ENCODE measurements around the gene OR2M5.

DNA sequence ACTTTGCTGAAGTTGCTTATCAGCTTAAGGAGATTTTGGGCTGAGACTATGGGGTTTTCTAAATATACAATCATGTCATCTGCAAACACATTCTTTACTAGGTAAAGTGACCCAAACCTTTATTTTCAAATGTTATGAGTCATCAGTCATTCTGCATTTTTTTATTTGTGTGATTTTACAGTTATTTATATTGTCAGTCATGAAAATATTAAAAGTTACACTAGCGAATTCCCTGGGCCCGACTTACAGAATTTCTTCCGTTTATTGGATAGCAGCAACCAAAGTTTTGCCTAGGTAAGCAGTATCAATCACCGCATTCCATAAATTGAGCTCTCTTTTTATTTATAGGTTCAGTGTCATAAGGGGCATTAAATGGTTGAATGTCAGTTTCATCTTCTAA is 13.8 kb downstream of the OR2M5 start:
- TF ChIP-seq POLR2A (IDR thresholded peaks at IDR 0.05; ENCODE audit: control extremely low read depth in 1 of 2, low read depth in 2 of 2, low read length in 2 of 2): no peak
- TF ChIP-seq JUND (IDR thresholded peaks at IDR 0.05; ENCODE audit: low read length): no peak
- TF ChIP-seq, protein P1, sequence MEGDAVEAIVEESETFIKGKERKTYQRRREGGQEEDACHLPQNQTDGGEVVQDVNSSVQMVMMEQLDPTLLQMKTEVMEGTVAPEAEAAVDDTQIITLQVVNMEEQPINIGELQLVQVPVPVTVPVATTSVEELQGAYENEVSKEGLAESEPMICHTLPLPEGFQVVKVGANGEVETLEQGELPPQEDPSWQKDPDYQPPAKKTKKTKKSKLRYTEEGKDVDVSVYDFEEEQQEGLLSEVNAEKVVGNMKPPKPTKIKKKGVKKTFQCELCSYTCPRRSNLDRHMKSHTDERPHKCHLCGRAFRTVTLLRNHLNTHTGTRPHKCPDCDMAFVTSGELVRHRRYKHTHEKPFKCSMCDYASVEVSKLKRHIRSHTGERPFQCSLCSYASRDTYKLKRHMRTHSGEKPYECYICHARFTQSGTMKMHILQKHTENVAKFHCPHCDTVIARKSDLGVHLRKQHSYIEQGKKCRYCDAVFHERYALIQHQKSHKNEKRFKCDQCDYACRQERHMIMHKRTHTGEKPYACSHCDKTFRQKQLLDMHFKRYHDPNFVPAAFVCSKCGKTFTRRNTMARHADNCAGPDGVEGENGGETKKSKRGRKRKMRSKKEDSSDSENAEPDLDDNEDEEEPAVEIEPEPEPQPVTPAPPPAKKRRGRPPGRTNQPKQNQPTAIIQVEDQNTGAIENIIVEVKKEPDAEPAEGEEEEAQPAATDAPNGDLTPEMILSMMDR (IDR thresholded peaks at IDR 0.05; ENCODE audit: control extremely low read depth in 1 of 3, insufficient read depth in 1 of 3, low read depth in 1 of 3, low read length in 3 of 3): no peak
- no peak for TF ChIP-seq POLR2AphosphoS5 (IDR thresholded peaks at IDR 0.05; ENCODE audit: low read depth, low read length)
- TF ChIP-seq JUN (IDR thresholded peaks at IDR 0.05; ENCODE audit: low read depth, low read length): no peak
- TF ChIP-seq CREB1 (IDR thresholded peaks at IDR 0.05): no peak
- no peak for TF ChIP-seq SIN3A (conservative IDR thresholded peaks at IDR 0.05 in 1 of 2, IDR thresholded peaks at IDR 0.05 in 1 of 2; ENCODE audit: low read depth in 1 of 2, low read length in 2 of 2)
- no peak for TF ChIP-seq ZNF274 (IDR thresholded peaks at IDR 0.05; ENCODE audit: borderline replicate concordance, extremely low read depth, low read length)
